GM12878 (cell line): ENCODE results near the gene C21orf91.

Source experiments
- CEBPB ChIP-seq, 2 experiments: fragments of 150-350 bp in 1 of 2; IDR thresholded peaks; 2 replicates each; pipeline ENCODE4 v1.6.1; 2012 to 2014; ENCODE audit warnings: low read depth in 2 of 2, low read length in 2 of 2, borderline replicate concordance in 1 of 2, inconsistent platforms in 1 of 2
- CTCF ChIP-seq, 3 experiments: IDR thresholded peaks in 2 of 3; conservative IDR thresholded peaks in 1 of 3; 2 replicates each; pipeline ENCODE4 v1.5.1; 2011; ENCODE audit warnings: low read depth in 3 of 3, low read length in 3 of 3, mild to moderate bottlenecking in 3 of 3, control low read depth in 2 of 3, moderate library complexity in 2 of 3, inconsistent platforms in 1 of 3, mixed read lengths in 1 of 3; ENCODE audit not compliant: control insufficient read depth in 2 of 3, insufficient read depth in 1 of 3; ENCODE audit errors: extremely low read depth in 1 of 3
- ELK1 ChIP-seq: IDR thresholded peaks from 2 replicates; pipeline ENCODE4 v1.6.1; 2012; ENCODE audit warnings: low read depth, low read length, improper control_type of control experiment
- PBX3 ChIP-seq: IDR thresholded peaks from 2 replicates; pipeline ENCODE4 v1.6.1; 2011; ENCODE audit warnings: mild to moderate bottlenecking, low read depth, low read length, moderate library complexity; ENCODE audit not compliant: insufficient replicate concordance
- PKNOX1 ChIP-seq: fragments of 450-650 bp; IDR thresholded peaks from 2 replicates; pipeline ENCODE4 v1.6.1; 2016; ENCODE audit warnings: mild to moderate bottlenecking
- POLR2A ChIP-seq: IDR thresholded peaks from 2 replicates; pipeline ENCODE4 v1.6.1; 2011; ENCODE audit warnings: low read depth, mild to moderate bottlenecking, low read length
- POLR2AphosphoS2 ChIP-seq: IDR thresholded peaks from 2 replicates; pipeline ENCODE4 v1.6.1; 2011; ENCODE audit warnings: low read depth, mild to moderate bottlenecking, low read length, improper control_type of control experiment, moderate library complexity
- RCOR1 ChIP-seq: conservative IDR thresholded peaks from 2 replicates; pipeline ENCODE4 v1.6.1; 2012; ENCODE audit warnings: low read depth, low read length, improper control_type of control experiment
- REST ChIP-seq: IDR thresholded peaks from 2 replicates; pipeline ENCODE4 v1.6.1; 2012; ENCODE audit warnings: mild to moderate bottlenecking, low read depth, low read length
- SRF ChIP-seq, 2 experiments: IDR thresholded peaks; 2 replicates each; pipeline ENCODE4 v1.6.1; 2011; ENCODE audit warnings: low read depth in 2 of 2, low read length in 2 of 2, mild to moderate bottlenecking in 1 of 2, moderate library complexity in 1 of 2
- ZNF274 ChIP-seq: IDR thresholded peaks from one replicate; pipeline ENCODE4 v1.8.0; 2011; ENCODE audit not compliant: insufficient read length, insufficient read depth

- TF ChIP-seq CTCF (IDR thresholded peaks at IDR 0.05 in 2 of 3, conservative IDR thresholded peaks at IDR 0.05 in 1 of 3; ENCODE audit: control insufficient read depth in 2 of 3, extremely low read depth in 1 of 3, insufficient read depth in 1 of 3, low read depth in 3 of 3, low read length in 3 of 3) (no peak), SRF (IDR thresholded peaks at IDR 0.05; ENCODE audit: low read depth in 2 of 2, low read length in 2 of 2) (no peak), RCOR1 (no peak), REST (no peak), ELK1 (no peak), POLR2A (no peak), PKNOX1 (no peak), ZNF274 (no peak), CEBPB (IDR thresholded peaks at IDR 0.05; ENCODE audit: borderline replicate concordance in 1 of 2, low read depth in 2 of 2, low read length in 2 of 2) (no peak), POLR2AphosphoS2 (no peak), PBX3 (no peak)
Observed at GRCh38 chr21:17802572-17802971, 16.6 kb downstream of the C21orf91 start.
